Right lobe of liver (tissue), 6 donors: Measurements from ENCODE around the gene ARHGAP15. TPM values are rescaled to one million over a fixed set of nuclear protein-coding genes. Genes with fewer than 3 reads are reported as not detected.

Experiments used
- ATAC-seq, 4 donors: fragments of 200-7000 bp; cut with Tn5 transposase; one replicate each; pipeline ENCODE4 v1.9.1; 2020; ENCODE audit warnings: mild to moderate bottlenecking in 4 of 4, moderate library complexity in 4 of 4
- DNase-seq, 3 donors: peaks; one replicate each; pipeline ENCODE4 v3.0.0-alpha.2; 2020
- H3K27ac ChIP-seq, 3 donors: fragments of 200-600 bp; one replicate each; pipeline ENCODE4 v1.8.0; 2022
- H3K27me3 ChIP-seq, 2 donors: fragments of 200-600 bp; one replicate each; pipeline ENCODE4 v1.8.0; 2022
- H3K36me3 ChIP-seq, 4 donors: fragments of 200-600 bp; sonication (generic) in 1 of 4; one replicate each; pipeline versions ENCODE4 v1.5.1 to v1.8.0; 2017 to 2022; ENCODE audit warnings: control low read depth in 1 of 4
- H3K4me1 ChIP-seq, 4 donors: fragments of 200-600 bp; sonication (generic) in 1 of 4; one replicate each; pipeline versions ENCODE4 v1.5.1 to v1.8.0; 2017 to 2022; ENCODE audit warnings: control low read depth in 1 of 4
- H3K4me3 ChIP-seq, 3 donors: fragments of 200-600 bp; one replicate each; pipeline ENCODE4 v1.8.0; 2022
- H3K9me3 ChIP-seq, 4 donors: fragments of 200-600 bp; sonication (generic) in 1 of 4; one replicate each; pipeline versions ENCODE4 v1.5.1 to v1.8.0; 2017 to 2022; ENCODE audit warnings: control low read depth in 1 of 4
- CTCF ChIP-seq, 4 donors: fragments of 200-600 bp in 3 of 4; fragments of 450-650 bp in 1 of 4; IDR thresholded peaks; one replicate each; pipeline versions ENCODE4 v1.5.1 to v1.8.0; 2016 to 2022; ENCODE audit warnings: antibody characterized with exemption in 4 of 4, mild to moderate bottlenecking in 2 of 4
- POLR2A ChIP-seq: fragments of 450-650 bp; IDR thresholded peaks from one replicate; pipeline ENCODE4 v1.6.1; 2017; ENCODE audit warnings: antibody characterized with exemption, mild to moderate bottlenecking
- WGBS: methylation state at CpG from one replicate; pipeline ENCODE4 v1.1.6; 2018; ENCODE audit warnings: low coverage, low lambda C conversion rate; ENCODE audit not compliant: insufficient coverage; ENCODE audit errors: missing lambda C conversion rate; 5-methylcytosine and 5-hydroxymethylcytosine counted together
- intact Hi-C, 2 donors: fragments of 100-400 bp; cut with DNase I; formaldehyde crosslinking; loops; one replicate each; pipeline versions ENCODE4 v1.11.2 to v1.14.1; 2022
- total RNA-seq, 6 experiments: library from RNA; depleted of rRNA in 2 of 6; stranded (reverse); fragments of >200 nt in 2 of 6; fragmentation: NEBNext Ultra II Directional in 3 of 6; extraction: Animal tissue kit (Norgen Biotek cat#: 25700) in 3 of 6; gene quantifications; one replicate each; pipeline versions ENCODE4 v1.1.0 to v1.2.4, GENCODE V29; 2016 to 2023
- donor health status: DM: no; HTN: yes; CAD: no.
- donor health status: DM: no; HTN: no; CAD: no.
- donor health status: DM: no; HTN: no; CAD: no.
- donor health status: DM: no; HTN: yes; CAD: no.
- donor health status: DM: no; HTN: yes; CAD: no.

The ARHGAP15 gene
- total RNA-seq, 6 experiments from 2014 or later, result 3.3 to 8.2 (median 6.6) TPM

DNA sequence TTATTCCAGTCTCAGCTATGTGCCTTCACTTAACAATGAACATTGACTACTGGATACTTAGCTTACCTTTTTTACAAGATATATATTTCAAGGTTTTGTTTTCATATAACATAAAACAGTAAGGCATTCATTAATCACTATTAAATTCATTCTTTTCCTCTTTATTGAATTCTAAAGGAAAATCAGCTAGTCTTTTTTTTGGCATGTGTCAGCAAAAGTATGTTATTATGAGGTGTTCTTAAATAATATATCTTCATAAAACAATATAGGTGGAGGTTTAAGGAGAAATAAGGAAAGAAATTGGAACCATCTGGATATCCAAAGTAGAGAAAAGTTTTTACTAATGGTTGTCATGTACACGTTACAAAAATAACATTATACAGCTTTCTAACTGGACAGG lies 472.6 kb downstream of the ARHGAP15 start:
- WGBS, result 38% methylated on average over 1 of the region's 1 CpG
- no peak for DNase-seq

DNA sequence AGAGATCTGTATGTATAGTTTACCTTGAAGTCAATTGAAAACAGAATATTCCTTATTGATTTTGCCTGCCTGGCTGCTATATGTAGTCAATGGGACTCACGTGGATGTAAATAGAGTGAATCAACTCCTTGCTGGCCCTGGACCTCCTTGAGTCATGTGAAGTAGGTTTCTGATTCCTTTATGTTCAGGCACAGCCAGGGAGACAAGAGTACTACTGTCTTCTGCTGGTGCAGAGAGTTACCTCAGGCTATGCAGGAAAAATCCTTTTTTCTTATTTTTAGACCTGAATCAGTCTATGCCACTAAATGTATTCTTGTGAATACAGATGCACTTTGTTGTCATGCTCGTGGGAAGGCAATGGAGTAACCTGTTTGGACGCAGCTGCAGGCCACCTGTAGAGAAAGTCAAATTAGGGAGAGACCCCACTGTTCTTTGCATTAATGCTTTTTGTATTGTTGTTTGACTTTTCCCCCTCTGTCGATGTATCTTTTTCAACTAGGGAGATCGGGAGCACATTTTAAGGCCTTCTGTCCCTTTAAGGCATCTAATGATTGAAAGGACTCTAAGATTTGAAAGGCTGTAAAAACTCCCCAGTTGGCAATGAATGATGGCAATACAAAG lies 473.9 kb downstream of the ARHGAP15 start:
- H3K4me1 ChIP-seq, result no peaks in the 10 kb centered on the region
- no peaks in the 10 kb centered on the region for H3K36me3 ChIP-seq
- H3K27ac ChIP-seq, result no peak overlapping the region
- no peaks in the 10 kb centered on the region for H3K27me3 ChIP-seq
- intact Hi-C loops, result no loop called here
- TF ChIP-seq CTCF (IDR thresholded peaks at IDR 0.05) (no peak), POLR2A (no peak)
- ATAC-seq (no peak), DNase-seq (no peak)
- WGBS, result 35% methylated on average over 5 of the region's 5 CpGs
- no peak overlapping the region for H3K4me3 ChIP-seq
- no peaks in the 10 kb centered on the region for H3K9me3 ChIP-seq

More for the DNA sequence above, 472.6 kb downstream of the ARHGAP15 start:
- no peak overlapping the region for H3K4me3 ChIP-seq
- no peak overlapping the region for H3K27ac ChIP-seq
- H3K9me3 ChIP-seq, result no peaks in the 10 kb centered on the region
- no peaks in the 10 kb centered on the region for H3K4me1 ChIP-seq
- intact Hi-C loops, result no loop called here
- no peak for TF ChIP-seq CTCF (IDR thresholded peaks at IDR 0.05)
- no peak for TF ChIP-seq POLR2A
- no peak for ATAC-seq
- H3K36me3 ChIP-seq, result no peaks in the 10 kb centered on the region
- H3K27me3 ChIP-seq, result no peaks in the 10 kb centered on the region

DNA sequence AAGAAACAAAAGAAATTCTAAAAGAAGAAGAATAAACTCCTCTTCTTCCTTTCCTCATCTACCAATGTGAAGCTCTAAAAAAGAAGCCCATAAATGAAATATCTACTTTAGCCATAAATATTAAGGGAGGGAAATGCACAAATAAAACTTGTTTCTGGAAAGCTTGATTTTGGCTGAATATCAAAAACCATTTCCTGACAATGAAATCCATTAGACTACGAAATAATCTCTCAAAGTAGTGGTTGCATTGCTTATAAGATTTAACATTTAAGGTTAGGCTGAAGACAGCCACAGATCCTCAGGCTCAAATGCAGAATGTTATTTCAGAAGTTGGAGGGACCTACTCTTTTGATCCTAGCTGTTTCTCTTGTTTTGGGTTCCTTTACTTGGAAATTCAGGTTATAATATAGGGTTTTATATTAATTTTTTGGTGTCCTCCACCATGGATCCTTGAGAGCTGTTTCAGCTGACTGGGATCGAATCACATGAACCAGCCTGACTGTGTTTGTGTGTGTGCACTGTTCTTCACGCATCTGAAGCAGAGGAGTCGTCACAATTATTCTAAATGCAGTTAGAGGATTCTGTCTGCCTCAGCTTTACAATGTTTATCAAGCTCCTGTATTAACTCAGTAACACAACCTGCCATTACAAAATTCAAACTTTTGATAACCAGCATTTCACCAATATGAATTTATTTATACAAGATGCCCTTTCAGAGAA lies 474.8 kb downstream of the ARHGAP15 start:
- no peak for TF ChIP-seq CTCF (IDR thresholded peaks at IDR 0.05)
- no peak for TF ChIP-seq POLR2A
- no peaks in the 10 kb centered on the region for H3K27me3 ChIP-seq
- 44% methylated on average over 4 of the region's 4 CpGs for WGBS
- no peaks in the 10 kb centered on the region for H3K4me1 ChIP-seq
- no peak for ATAC-seq
- H3K36me3 ChIP-seq, result no peaks in the 10 kb centered on the region
- intact Hi-C loops, result no loop called here
- no peak for DNase-seq
- H3K27ac ChIP-seq, result no peak overlapping the region
- H3K4me3 ChIP-seq, result no peak overlapping the region
- no peaks in the 10 kb centered on the region for H3K9me3 ChIP-seq

DNA sequence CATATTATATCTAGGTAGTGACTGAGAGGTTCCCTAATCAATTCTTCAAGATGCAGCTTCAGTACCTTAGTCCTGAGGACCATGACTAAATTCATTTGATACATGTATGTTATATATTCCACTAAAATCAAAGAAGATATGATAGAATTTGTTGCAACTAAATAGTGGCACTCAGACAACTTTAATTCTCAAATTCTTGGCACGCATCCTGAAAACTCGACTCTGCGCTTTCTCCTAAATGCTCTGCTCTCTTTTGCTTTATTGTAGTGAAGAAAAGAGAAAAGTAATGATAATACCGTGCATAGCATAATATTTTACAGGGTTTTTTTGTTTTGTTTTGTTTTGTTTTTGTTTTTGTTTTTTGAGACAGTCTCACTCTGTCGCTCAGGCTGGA lies 475.3 kb downstream of the ARHGAP15 start:
- Histone ChIP-seq H3K4me1 (no peaks in the 10 kb centered on the region), H3K27ac (no peak overlapping the region), H3K9me3 (no peaks in the 10 kb centered on the region), H3K27me3 (no peaks in the 10 kb centered on the region), H3K4me3 (no peak overlapping the region), H3K36me3 (no peaks in the 10 kb centered on the region)
- no peak for TF ChIP-seq CTCF (IDR thresholded peaks at IDR 0.05)
- TF ChIP-seq POLR2A, result no peak
- DNase-seq, result no peak
- WGBS, result 67% methylated on average over 5 of the region's 5 CpGs
- intact Hi-C loops, result no loop called here
- ATAC-seq, result no peak
